Stimulated activated CD4-positive, alpha-beta T cell treated with anti-CD3 and anti-CD28 coated beads, Interleukin-1b, Interleukin-23, amount 100 ng/mL, for 48 hours (primary cell): ENCODE measurements around the gene TMEM212.

Experiments used
- DNase-seq: peaks from one replicate; pipeline ENCODE4 v3.0.0-alpha.2; 2020

TMEM212 gene

DNA sequence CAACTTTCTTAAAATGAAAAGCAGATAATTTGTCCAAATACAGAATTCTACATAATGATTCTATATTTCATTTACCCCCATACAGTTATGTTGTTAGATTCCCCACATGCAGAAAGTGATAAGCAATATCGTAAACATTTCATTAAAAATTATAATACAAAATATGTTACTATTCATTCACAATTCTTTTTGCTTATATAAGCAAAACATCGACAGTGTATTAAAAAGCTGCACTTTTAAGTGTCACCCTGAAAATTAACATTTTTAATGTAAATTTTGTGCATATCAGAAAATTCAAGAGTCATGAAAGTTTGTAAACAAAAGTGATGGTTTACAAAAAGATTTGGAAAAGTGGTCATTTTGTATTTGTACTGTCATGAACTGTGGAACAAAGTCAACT, 19.2 kb downstream of the TMEM212 start:
- DNase-seq: no peak

- DNase-seq: no peak
Observed at GRCh38 chr3:171862993-171863521, 19.9 kb downstream of the TMEM212 start.

GRCh38 chr3:171863920-171864319, 20.8 kb downstream of the TMEM212 start:
- no peak for DNase-seq

DNA sequence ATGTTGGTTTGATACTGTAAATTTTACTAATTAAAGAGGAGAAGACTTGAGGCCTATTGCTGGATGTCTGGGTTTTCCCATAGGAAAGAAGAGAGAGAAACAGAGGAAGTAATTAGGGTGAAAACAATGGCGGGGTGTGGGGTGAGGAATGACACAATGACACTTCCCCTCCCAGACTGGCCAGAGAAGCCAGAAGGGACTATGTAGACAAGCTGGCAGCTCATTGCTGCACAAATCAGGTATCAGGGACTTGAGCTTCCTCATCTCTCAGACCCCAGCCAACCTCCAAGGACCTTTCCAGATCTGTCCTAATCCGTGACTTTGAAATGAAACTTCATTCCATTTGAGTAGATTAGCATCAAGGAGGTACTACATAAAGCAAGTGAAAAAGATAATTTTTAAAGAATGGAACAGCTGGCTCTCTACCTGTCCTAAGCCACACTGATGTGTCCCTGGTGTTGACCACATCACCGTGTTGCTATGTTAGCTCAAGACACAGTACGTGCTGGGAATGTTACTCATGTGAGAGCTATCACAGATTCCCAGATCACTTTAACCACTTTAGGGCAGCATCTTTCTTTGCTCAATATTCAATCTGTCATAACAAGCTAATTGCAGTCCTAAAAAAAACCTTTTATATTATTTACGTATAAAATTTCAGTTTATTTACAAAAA, 22.2 kb downstream of the TMEM212 start:
- DNase-seq: no peak

DNA sequence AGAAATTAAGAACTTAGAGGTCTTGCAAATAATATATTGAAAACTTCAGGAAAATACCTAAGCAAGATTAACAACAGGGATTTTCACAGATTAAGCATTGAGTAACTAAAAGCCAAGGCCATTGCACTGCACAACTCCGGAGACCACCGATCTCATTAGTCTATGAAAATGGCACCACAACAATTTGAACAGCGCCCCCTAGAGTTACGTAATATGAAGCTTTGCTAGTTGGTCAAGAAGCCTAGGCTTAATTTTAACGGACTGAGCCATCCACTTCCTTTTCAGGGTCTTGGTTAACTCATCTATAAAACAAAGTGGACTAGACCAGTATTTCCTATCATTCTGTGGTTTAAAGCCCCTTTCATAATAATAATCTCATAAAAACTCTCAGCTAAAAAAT, 24.8 kb downstream of the TMEM212 start:
- no peak for DNase-seq

GRCh38 chr3:171871392-171872274, 28.5 kb downstream of the TMEM212 start:
- no peak for DNase-seq

DNA sequence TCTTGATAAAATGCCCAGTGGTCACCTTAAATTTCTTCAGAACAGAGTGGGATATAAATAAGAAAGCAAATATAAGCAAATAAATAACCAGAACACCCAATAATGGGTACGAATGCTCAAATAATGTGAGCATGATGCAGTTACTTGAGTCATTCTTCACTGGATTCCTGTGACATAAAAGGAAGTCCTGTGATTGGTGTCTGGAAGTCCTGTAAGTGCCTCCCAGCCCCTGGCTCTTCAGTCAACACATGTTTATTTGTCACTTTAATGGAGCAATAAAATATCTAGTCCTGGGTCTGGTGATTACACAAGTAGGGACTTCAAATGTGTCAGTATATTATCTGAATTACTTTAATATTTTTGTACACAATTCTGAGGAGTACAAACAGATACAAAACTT, 30.4 kb downstream of the TMEM212 start:
- DNase-seq: no peak

DNA sequence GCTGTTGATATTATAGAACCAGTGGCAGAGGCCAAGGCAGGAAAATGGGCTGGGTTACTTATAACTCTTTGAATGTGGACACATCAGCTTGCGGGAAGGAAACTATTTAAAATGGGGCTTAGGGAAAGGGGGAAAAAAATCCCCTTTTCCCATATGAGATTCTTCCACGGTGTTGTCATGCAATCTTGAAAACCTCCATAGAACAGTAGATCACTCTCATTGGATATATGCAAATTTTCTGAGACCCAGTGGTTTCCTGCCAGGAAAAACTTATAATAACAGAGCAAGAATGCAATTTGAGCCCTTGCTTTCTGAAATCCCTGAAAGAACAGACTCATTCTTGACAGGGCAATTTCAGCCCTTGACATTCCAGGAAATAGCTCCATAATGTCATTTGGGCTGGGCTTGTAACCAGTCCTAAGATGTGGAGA, 31.1 kb downstream of the TMEM212 start:
- DNase-seq: no peak

DNA sequence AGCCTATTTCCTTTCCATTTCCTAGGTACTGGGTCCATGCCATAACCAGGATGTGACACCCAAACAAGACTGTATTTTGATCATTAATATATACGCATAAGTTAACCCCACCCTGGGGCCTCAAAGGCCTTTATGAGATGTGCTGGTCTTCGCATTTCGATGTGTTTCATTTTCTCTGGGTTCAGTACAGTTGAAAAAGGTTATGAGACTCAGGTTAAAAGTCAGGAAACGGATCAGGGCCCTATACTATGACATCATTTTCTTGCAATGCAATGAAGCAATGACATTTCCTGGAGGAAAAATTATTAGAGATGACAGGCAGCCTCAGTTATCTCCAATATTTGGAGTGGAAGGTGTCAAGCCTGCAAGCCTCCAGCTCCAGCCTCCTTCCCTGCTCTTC, 31.7 kb downstream of the TMEM212 start:
- no peak for DNase-seq

GRCh38 chr3:171875923-171876412, 32.8 kb downstream of the TMEM212 start:
- DNase-seq: peak; percentile 18

GRCh38 chr3:171876680-171877147, 33.6 kb downstream of the TMEM212 start:
- no peak for DNase-seq

DNA sequence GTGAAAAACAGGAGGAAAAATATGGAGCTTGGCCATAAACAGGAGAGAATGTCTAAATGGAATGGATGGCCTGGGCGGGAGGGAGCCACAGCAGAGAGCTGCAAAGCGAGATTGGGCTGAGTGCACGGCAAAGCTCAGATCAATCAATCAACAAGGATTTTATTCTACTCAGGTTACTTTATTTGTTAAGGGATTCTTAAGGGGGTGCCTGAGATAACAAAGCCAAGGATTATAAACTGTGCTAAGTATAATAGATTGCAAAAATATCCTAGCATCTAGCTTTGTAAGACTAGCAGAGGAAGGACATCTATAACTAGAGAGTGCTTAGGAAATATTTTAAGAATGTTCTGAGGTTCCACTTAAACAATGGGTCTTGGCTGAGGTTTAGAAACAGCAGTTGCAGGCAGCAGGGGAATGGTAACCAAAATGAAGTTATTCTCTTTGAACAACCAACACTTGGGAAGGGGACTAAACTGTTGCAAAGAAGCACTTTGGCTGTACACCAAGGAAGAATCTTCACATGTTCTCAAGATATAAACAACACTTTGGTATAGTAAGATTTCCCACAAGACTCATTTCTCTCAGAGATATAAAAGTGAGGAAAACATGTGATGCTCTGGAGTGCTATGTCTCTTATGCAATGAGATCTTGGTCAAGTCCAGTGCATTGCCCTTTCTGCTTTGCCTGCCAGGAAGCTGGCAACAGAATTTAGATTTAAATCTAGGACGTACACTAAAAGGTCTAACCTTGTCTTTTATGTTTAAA, 35.5 kb downstream of the TMEM212 start:
- no peak for DNase-seq

- DNase-seq: no peak
Observed at GRCh38 chr3:171879472-171879871, 36.3 kb downstream of the TMEM212 start.

GRCh38 chr3:171880101-171880870, 37.1 kb downstream of the TMEM212 start:
- no peak for DNase-seq

GRCh38 chr3:171881251-171881650, 38.1 kb downstream of the TMEM212 start:
- DNase-seq: no peak

DNA sequence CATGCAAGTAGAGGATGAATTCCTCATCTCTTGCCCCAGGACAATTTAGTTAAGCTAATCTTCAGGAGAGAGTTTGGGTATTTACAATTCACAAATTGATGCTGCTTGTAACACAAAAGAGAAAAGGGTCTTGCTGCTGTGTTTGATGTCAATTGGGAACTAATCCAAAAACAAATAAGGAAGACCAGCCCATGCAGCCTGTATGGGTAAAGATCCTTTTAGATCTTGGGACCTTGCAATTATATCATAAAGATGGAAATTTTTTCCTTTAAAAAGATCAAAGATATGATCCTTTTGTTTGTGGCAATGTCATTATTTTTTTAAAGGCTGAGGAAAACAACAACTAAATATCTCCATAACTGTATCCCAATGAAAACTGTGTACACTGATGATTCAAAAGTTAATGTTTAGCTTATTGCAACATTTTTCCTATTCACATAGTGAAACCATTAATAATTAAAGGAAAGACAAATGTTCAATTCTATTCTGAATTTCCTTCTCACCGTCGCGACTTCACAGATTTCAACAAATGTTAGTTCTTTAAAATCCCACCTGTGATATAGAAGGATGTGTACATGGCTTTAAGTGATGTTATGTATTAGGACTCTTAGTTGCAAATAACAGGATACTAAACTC, 40.2 kb downstream of the TMEM212 start:
- DNase-seq: no peak

DNA sequence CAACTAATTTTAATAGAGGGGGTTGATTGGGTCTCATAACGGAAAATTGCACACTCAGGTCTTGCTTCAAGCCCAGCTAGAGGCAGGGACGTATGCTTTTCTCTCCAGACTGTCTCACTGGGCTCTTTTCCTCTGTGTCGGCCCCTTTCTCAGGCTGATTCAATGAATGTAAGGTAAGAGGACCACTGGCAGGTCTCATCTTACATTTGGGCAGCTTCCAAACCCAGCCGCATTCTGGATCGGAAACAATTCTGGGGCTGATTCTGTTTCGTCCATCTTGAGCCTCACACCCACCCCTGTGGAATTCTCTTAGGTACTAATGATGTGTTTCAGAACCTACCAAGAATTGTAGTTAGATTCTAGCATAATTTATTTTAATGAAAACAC, 40.7 kb downstream of the TMEM212 start:
- DNase-seq: no peak

- no peak for DNase-seq
Observed at GRCh38 chr3:171888466-171888865, 45.3 kb downstream of the TMEM212 start.

- DNase-seq: no peak
Observed at GRCh38 chr3:171890398-171890797, 47.2 kb downstream of the TMEM212 start.

DNA sequence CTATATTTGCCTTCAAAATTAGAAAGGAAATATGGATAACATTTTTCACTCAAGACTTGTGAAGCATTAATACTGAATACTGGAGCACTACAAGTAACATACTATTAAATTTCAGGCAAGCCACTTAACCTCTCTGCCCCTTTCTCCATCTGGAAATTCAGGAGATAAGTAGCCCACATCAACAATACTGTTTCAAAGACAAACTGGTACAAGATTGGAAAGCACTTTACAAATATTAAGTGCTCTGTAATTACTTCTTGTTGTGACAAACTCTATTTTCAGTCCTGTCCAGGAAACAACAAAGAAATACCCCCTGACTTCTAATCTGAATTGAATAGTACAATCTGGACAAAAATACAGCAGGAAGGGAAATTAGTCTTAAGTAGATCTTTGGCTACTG, 49.3 kb downstream of the TMEM212 start:
- no peak for DNase-seq

- DNase-seq: no peak
Observed at GRCh38 chr3:171895291-171895690, 52.1 kb downstream of the TMEM212 start.

GRCh38 chr3:171895900-171896299, 52.8 kb downstream of the TMEM212 start:
- no peak for DNase-seq
